ENCODE data around the gene DHRS3.

DNA sequence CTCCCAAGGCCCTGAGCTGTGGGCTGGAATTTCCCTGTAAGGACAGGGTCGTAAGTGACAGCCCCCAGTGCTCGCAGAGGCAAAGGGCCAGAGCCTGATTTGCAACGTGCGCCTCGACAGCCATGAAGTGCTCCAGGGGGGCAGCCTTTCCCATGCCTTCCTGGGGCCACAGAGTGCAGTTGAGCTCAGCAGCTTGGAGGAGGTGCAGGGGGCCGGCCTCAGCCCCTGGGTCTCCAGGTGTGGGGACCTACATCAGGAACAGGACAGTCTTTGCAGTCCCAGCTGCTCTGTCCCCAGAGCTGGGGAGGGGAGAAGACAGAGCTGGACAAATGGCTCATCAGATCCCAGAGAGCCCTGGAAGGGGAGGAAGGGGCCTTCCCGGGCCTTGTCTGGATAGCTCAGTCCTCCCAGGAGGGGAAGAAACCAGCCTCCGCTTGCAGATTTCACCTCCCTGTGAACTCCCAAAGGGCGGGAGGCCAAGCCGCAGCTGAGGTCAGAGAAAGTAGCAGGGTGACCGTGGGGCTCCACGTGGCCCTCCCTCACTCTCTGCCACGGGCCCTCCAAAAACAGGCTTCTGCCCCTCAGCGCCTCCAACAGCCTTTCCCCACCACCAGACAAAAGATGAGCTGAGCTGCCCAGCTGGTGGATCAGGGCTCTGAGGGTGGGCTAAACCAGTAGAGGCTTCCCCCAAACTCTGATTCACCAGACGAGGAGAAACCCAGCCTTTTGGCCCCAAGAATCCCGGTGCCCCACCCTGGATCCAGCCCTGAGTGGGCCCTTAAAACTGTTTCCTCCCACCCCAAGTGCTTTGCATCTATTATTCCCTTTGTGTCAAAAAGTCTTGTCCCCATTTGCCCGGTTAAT is 76.5 kb downstream of the DHRS3 start:
- TF ChIP-seq, protein P1, sequence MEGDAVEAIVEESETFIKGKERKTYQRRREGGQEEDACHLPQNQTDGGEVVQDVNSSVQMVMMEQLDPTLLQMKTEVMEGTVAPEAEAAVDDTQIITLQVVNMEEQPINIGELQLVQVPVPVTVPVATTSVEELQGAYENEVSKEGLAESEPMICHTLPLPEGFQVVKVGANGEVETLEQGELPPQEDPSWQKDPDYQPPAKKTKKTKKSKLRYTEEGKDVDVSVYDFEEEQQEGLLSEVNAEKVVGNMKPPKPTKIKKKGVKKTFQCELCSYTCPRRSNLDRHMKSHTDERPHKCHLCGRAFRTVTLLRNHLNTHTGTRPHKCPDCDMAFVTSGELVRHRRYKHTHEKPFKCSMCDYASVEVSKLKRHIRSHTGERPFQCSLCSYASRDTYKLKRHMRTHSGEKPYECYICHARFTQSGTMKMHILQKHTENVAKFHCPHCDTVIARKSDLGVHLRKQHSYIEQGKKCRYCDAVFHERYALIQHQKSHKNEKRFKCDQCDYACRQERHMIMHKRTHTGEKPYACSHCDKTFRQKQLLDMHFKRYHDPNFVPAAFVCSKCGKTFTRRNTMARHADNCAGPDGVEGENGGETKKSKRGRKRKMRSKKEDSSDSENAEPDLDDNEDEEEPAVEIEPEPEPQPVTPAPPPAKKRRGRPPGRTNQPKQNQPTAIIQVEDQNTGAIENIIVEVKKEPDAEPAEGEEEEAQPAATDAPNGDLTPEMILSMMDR (IDR thresholded peaks at IDR 0.05): no peak
- TF ChIP-seq EP300 (IDR thresholded peaks at IDR 0.05) (no peak), POLR2A (IDR thresholded peaks at IDR 0.05) (no peak)

Measured in suprapubic skin (tissue), 3 donors.